ENCODE measurements around the gene TNFRSF1A. TPM values are rescaled to one million over a fixed set of nuclear protein-coding genes. Genes with fewer than 3 reads are reported as not detected.

The TNFRSF1A gene
- total RNA-seq, 4 donors from 2014 or later, result 121 to 190 (median 134) TPM

DNA sequence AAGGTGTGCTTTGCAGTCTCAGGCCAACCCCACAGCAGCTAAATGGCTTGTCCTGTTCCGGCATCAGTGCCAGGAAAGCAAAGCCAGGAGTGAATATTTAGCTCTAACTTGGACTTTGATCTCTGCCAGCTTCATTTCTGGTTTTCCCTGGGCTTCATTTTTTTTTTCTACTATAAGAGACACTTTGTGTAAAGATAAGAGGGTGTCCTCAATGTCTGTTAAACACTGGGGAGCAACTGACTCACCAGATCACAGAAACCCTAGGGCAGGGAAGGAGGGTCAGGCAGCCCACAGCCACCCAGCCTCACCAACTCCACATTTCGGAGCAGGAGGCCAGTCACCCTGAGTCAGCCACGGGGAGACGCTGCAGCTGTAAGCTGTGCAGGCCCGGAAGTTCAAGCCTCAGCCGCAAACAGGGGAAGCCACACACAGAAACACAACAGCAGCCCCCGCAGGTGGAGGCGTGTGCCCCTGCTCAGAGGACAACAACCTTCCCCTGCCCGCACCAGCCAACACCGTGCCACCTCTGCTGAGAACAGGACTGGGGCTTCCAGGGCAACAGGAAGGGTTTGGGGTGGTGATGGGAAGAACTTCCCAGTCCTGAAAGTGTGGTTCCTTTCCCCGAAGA, 6.3 kb downstream of the TNFRSF1A start:
- H3K4me1 ChIP-seq, result peaks cover 81 to 97% (median 82%) of the 10 kb centered on the region in 3 donors
- intact Hi-C loops (cut with DNase I), result loop anchor here (5.0 kb wide), 1 partner anchor 42 kb away; the partner anchor contains the start of gene SCNN1A
- H3K27ac ChIP-seq, result peak overlapping the region; percentile 95 to 100 (median 96)
- peak overlapping the region; percentile 17 to 96 (median 81) for H3K4me3 ChIP-seq
- no peaks in the 10 kb centered on the region for H3K9me3 ChIP-seq
- H3K36me3 ChIP-seq, result peaks cover 21 to 46% (median 35%) of the 10 kb centered on the region in 3 donors
- H3K27me3 ChIP-seq, result no peaks in the 10 kb centered on the region
- WGBS, 2 donors, result 0 to 2% methylated on average over 3 to 11 of the region's 11 CpGs
- DNase-seq, result no peak
- TF ChIP-seq, protein P1, sequence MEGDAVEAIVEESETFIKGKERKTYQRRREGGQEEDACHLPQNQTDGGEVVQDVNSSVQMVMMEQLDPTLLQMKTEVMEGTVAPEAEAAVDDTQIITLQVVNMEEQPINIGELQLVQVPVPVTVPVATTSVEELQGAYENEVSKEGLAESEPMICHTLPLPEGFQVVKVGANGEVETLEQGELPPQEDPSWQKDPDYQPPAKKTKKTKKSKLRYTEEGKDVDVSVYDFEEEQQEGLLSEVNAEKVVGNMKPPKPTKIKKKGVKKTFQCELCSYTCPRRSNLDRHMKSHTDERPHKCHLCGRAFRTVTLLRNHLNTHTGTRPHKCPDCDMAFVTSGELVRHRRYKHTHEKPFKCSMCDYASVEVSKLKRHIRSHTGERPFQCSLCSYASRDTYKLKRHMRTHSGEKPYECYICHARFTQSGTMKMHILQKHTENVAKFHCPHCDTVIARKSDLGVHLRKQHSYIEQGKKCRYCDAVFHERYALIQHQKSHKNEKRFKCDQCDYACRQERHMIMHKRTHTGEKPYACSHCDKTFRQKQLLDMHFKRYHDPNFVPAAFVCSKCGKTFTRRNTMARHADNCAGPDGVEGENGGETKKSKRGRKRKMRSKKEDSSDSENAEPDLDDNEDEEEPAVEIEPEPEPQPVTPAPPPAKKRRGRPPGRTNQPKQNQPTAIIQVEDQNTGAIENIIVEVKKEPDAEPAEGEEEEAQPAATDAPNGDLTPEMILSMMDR (IDR thresholded peaks at IDR 0.05), result peak; percentile 24 to 63 (median 56)
- peak in 1 of 4 donors; percentile 49 for TF ChIP-seq POLR2A (IDR thresholded peaks at IDR 0.05)

DNA sequence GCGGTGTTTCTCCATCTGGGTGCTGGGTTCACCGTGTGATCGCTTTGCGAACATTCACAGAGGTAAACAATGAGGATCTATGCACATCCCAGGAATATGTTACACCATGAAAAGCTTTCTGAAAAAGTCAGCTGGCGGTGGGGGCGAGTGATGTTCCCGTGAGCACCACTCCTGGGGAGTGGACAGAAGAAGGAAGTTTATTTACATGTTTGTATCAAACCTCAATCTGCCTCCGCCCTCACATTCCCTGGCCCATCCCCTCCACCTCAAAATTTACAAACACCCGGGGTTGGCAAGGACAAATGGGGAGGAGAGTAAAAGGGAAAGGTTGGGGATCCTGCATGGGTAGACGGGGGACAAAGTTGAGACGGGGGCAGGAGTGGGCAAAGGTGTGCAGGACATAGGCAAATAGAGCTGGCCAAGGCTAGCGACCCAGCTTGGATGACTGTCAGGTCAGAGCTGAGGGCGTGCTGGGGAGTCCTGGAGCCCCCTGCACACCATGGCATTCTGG, 6.9 kb downstream of the TNFRSF1A start:
- peaks cover 27 to 52% (median 41%) of the 10 kb centered on the region in 3 donors for H3K36me3 ChIP-seq
- peak overlapping the region; percentile 95 to 100 (median 96) for H3K27ac ChIP-seq
- intact Hi-C loops (cut with DNase I), result loop anchor here (5.0 kb wide), 1 partner anchor 42 kb away; the partner anchor contains the start of gene SCNN1A
- H3K4me3 ChIP-seq, result peak overlapping the region; percentile 17 to 96 (median 81)
- WGBS, 2 donors, result 14 to 34% methylated on average over 13 of the region's 13 CpGs
- DNase-seq, result no peak
- H3K4me1 ChIP-seq, result peaks cover 86 to 100% (median 88%) of the 10 kb centered on the region in 3 donors
- no peaks in the 10 kb centered on the region for H3K27me3 ChIP-seq
- H3K9me3 ChIP-seq, result no peaks in the 10 kb centered on the region
- TF ChIP-seq, protein P1 (IDR thresholded peaks at IDR 0.05), result no peak
- TF ChIP-seq POLR2A (IDR thresholded peaks at IDR 0.05), result no peak

DNA sequence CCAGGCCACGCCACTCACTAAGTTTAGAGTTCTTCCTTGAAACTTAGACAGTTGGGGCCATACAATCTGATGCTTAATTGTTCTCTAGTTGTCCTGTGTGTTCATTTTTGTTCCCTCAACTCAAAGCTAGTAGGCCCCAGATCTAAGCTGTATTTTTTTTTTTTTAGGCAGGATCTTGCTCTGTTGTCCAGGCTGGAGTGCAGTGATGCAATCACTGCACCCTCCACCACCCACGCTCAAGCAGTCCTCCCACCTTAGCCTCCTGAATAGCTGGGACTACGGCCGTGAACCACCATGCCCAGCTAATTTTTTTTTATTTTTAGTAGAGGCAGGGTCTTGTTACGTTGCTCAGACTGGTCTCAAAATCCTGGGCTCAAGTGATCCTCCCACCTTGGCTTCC, 7.5 kb downstream of the TNFRSF1A start:
- peak overlapping the region; percentile 95 to 100 (median 96) for H3K27ac ChIP-seq
- H3K36me3 ChIP-seq, result peaks cover 33 to 58% (median 47%) of the 10 kb centered on the region in 3 donors
- TF ChIP-seq, protein P1 (IDR thresholded peaks at IDR 0.05), result no peak
- TF ChIP-seq POLR2A (IDR thresholded peaks at IDR 0.05), result no peak
- H3K4me1 ChIP-seq, result peaks cover 79 to 100% (median 93%) of the 10 kb centered on the region in 3 donors
- DNase-seq, result no peak
- H3K9me3 ChIP-seq, result no peaks in the 10 kb centered on the region
- no peaks in the 10 kb centered on the region for H3K27me3 ChIP-seq
- H3K4me3 ChIP-seq, result peak overlapping the region in 1 of 4 donors; percentile 87
- intact Hi-C loops (cut with DNase I), result no loop called here
- 37 to 55% methylated on average over 5 of the region's 5 CpGs for WGBS, 2 donors

DNA sequence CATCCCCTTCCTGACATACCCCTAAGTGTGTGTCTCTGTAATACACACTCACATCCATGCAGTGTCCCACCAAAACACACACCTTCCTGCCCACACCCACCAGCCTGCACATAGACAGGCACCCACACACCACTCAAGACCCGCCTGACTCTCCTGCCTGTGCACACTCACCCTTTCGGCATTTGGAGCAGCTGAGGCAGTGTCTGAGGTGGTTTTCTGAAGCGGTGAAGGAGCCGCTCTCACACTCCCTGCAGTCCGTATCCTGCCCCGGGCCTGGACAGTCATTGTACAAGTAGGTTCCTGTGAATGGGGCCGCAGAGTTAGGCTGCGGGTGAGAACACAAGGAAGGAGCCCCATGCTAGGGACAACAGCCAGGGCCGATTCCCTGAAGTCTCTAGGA, 8.3 kb downstream of the TNFRSF1A start:
- no peak for DNase-seq
- Histone ChIP-seq H3K4me1 (peaks cover 72 to 100% (median 93%) of the 10 kb centered on the region in 3 donors), H3K27ac (peak overlapping the region; percentile 95 to 100 (median 96)), H3K36me3 (peaks cover 41 to 66% (median 55%) of the 10 kb centered on the region in 3 donors), H3K27me3 (no peaks in the 10 kb centered on the region), H3K9me3 (no peaks in the 10 kb centered on the region), H3K4me3 (no peak overlapping the region)
- intact Hi-C loops (cut with DNase I), result no loop called here
- 38 to 45% methylated on average over 7 of the region's 9 CpGs for WGBS, 2 donors
- TF ChIP-seq POLR2A (IDR thresholded peaks at IDR 0.05), result no peak
- TF ChIP-seq, protein P1 (IDR thresholded peaks at IDR 0.05), result no peak

DNA sequence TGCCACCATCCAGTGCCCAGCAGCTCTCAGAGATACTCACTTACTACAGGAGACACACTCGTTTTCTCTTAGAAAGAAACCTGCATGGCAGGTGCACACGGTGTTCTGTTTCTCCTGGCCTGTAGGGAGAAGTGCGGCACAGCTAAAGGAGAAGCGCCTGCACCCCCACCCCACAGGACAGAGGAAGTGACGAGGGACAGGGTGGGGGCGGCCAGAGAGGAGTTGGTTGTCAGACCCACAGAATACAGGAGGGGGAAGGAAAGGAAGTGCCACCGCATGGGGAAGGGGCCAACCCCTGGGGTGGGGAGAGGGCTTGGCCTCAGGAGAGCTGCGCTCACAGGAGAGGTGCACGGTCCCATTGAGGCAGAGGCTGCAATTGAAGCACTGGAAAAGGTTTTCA, 8.8 kb downstream of the TNFRSF1A start:
- 47 to 58% methylated on average over 3 to 9 of the region's 9 CpGs for WGBS, 2 donors
- DNase-seq, result no peak
- peaks cover 43 to 71% (median 61%) of the 10 kb centered on the region in 3 donors for H3K36me3 ChIP-seq

More for the DNA sequence above, 8.8 kb downstream of the TNFRSF1A start:
- Histone ChIP-seq H3K27ac (peak overlapping the region; percentile 95 to 100 (median 96)), H3K4me3 (no peak overlapping the region), H3K4me1 (peaks cover 71 to 100% (median 94%) of the 10 kb centered on the region in 3 donors), H3K27me3 (no peaks in the 10 kb centered on the region), H3K9me3 (no peaks in the 10 kb centered on the region)
- intact Hi-C loops (cut with DNase I), result no loop called here
- TF ChIP-seq, protein P1 (IDR thresholded peaks at IDR 0.05), result peak in 1 of 6 experiments; percentile 9
- TF ChIP-seq POLR2A (IDR thresholded peaks at IDR 0.05), result no peak

Measured in esophagus squamous epithelium (tissue), 5 donors.